ENCODE data around the gene AGR2.

GRCh38 chr7:16805441-16805840, 642 bp upstream of the AGR2 start:
- no peak for TF ChIP-seq CTCF (IDR thresholded peaks at IDR 0.05; ENCODE audit: insufficient read depth, low read depth, low read length)
- TF ChIP-seq EZH2 (IDR thresholded peaks at IDR 0.05; ENCODE audit: insufficient read depth, low read length) = no peak
